SH-SY5Y (cell line): ENCODE data around the gene NBAS.

ENCODE experiments used
- GATA2 ChIP-seq: IDR thresholded peaks from 2 replicates; pipeline ENCODE4 v1.6.1; 2011; ENCODE audit warnings: mild to moderate bottlenecking, low read depth, low read length
- GATA3 ChIP-seq: IDR thresholded peaks from 2 replicates; pipeline ENCODE4 v1.6.1; 2011; ENCODE audit warnings: low read depth, mild to moderate bottlenecking, low read length, moderate library complexity

DNA sequence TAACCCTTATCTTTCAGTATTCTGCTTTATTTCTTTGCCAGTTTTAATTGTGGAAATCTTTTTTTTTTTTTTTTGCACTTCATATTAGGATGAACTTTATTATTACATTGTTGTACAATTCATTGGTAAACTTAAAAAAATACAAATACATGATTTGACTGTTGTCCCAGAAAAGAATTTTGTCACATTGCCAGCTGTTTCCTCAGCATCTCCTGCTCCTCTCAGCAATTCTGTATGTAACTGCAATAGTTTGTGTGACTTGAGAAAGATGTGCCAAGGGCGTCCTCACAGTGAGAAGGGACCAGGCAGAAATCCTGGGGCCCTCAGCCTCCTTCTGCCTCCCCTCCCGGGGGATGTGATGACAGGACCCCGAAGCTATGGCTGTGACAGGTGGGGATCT lies 254.4 kb downstream of the NBAS start:
- no peak for TF ChIP-seq GATA3
- TF ChIP-seq GATA2: no peak
